GM21723 (cell line): ENCODE data around the gene SLC37A1.

Experiments
- ATAC-seq: cut with Tn5 transposase; IDR thresholded peaks from one replicate; pipeline ENCODE4 v1.9.1; 2021; ENCODE audit warnings: mild to moderate bottlenecking, moderate library complexity; ENCODE audit not compliant: unreplicated experiment

SLC37A1 gene

GRCh38 chr21:42591170-42591869 is 77.7 kb downstream of the SLC37A1 start:
- no peak for ATAC-seq

DNA sequence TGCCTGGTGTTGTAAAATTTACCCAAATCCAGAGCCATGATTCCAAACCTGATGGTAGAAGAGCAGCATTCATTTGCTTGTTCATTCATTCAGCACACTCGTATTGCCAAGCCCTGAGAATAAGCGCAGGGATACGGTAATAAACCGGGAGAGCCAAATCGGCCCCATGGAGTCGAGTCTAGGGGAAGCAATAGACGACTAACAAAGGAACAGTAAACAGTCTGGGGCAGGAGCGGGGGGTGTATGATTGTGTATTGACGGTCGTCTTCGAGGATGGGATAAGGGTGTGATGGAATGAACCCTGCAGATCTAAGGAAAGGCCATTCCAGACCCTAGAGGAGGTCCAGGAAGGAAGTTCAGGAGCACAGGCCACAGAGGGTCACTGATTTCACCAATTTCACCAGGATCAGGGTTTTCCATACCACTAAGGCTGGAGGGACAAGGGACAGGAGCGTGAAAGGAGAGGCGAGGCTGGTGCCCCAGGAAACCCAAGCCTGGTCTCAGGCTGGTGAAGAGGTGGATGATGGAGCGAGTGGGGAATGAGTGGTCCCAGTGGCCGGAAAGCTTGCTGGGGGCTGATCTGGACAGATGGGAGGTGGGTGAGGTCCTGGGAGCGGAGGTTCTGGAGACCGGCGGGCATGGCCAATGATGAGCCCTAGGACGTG is 78.6 kb downstream of the SLC37A1 start:
- no peak for ATAC-seq

- no peak for ATAC-seq
Measured at GRCh38 chr21:42593007-42593814, 79.6 kb downstream of the SLC37A1 start.

- no peak for ATAC-seq
Measured at GRCh38 chr21:42594616-42595282, 81.1 kb downstream of the SLC37A1 start.

DNA sequence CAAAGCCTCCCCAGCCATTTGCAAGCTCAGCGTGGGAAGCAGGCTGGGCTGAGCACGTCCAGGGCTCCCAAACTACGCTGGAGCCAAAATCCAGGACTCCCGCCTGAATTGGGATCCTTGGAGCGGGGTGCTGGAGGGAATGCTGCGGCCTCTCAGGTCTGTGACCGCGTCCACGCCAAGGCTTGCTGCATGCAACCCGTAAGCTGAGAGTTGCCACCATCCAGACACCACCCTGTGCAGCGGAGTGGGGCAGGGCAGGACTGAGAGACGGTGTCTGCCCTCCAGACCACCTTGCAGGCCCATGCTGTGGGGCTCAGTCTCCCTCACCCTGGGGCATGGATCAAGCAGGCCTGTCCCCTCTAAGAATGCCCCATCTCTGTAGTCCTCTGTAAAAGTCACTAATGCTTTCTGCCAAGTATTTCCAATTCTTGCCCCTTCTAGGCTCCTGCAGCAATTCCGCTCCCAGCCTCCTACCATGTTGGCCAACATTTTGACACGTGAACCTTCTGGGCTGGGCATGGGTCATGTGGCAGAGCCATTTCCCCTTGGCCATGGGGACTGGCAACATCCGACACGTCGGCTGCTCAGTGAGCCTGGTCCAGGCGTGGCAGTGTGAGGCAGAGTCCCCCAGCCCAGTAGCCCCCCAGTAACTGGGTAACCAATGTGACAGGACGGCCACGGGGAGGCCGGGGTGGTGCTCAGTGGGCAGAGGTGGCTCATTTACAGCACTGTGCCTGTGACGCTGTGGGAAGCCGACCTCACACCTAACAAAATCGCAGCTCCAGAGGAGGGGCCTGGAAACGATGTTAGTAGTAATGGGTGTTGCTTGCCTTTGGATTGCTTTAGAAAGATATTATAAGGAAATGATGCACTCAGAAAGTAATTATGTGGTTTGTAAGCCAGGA is 81.9 kb downstream of the SLC37A1 start:
- no peak for ATAC-seq

DNA sequence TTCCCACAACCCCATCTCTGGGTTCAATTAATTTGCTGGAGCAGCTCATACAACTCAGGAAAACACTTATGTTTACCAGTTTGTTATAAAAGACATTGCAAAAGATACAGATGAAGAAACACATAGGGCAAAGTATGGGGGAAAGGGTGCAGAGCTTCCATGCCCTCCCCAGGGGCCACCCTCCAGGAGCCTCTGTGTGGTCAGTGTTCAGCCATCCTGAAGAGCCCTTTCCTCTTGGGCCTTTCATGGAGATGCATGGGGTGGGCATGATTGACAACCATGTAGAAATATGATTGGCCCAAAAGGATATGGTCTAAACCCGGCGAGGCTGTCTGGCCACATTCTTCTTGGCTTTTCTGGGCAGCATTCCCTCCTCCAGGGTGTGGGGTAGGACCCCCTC is 83.0 kb downstream of the SLC37A1 start:
- no peak for ATAC-seq

DNA sequence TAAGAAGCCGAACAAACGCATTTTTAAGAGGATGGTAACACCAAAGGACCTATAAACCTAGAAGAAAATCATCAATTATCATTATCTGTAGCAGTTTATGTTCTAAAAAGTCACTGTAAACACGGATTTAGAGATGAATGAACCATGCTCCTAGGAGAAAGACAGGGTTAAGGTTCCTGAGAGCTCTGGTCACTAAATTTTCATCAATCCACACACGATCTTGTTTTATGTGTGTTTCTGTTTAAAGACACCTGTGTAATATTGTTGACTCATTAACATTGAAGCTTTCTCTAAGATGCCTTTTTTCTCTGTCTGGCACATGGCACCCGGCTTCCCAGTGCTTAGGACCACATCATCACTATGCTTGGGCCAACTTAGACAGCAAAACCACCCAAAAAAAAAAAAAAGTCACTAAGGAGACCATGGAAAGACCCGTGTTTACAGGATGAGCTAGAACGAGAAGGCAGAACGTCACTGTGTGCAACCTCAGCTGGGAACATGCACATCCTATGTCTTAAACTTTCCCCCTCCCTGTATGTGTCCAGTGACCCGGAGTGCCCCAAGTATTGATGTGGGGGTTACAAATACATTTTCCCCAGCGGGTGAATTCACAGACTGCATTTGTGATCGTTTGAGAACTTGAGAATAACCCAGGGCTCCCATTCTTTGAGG is 84.0 kb downstream of the SLC37A1 start:
- ATAC-seq, result no peak

DNA sequence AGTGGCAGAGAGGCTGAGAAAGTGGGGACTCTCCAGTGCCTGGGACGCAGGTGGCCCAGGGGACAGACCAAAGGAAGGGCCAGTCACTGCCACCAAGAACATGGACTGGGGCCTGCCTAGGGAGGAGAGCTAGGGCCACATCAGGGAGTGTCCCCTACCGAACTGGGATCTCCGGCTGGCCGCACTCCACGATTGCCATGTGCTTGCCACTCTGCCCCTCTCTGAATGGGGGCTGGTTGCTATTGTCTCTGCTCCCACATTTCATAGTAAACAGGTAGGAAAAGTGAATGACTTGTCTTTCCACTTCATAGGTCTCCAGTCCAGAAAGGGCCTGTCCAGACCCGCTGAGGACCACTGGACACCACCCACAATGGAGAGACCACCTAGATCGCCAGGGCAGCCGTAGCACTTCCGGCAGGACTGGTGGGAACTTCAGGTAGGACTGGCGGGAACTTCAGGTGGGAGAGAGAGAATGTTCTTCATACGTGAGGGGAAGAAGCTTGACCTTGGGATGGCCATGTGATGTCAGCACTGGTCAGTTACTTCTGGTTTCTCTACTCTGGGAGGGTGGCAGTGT is 84.6 kb downstream of the SLC37A1 start:
- ATAC-seq, result no peak

DNA sequence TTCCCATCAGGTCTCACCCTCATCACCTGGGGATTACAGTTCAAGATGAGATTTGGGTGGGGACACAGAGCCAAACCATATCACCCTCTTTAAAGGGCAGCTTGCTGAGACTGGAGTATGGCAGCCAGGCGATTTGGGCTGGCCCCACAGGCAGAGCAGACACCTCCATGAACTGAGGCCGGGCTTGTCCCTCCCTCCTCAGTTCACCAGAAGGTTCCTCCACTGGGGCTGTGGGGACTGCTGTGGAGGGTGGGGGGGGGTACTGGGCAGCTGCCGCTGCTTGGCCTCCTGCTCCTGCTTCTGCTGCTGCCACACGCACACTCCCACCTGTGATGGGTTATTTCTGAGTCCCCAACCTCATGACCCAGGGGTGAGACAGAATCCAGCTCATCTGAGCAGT is 85.8 kb downstream of the SLC37A1 start:
- ATAC-seq, result no peak

DNA sequence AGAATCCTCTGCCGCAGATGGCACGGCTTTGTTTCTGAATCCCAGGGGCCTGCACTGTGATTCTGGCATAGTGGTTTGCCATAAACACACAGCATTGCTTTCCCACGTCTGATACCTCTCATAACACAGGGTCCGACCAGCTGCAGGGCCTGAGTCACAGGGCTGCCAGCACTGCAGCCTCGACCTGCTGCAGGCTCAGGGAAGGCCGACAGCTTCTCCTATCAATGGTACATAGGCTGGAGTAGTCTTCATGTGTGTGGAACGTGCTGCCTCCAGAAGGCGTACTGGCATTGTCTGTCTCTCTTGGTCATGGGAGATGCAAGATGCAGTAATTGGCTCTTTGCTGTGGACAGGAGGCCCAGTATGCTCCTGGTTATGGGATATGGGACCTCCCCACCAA is 86.3 kb downstream of the SLC37A1 start:
- ATAC-seq, result no peak

GRCh38 chr21:42601656-42602055 is 88.0 kb downstream of the SLC37A1 start:
- no peak for ATAC-seq

GRCh38 chr21:42607102-42607501 is 93.5 kb downstream of the SLC37A1 start:
- ATAC-seq, result no peak

GRCh38 chr21:42607525-42608102 is 94.0 kb downstream of the SLC37A1 start:
- no peak for ATAC-seq

DNA sequence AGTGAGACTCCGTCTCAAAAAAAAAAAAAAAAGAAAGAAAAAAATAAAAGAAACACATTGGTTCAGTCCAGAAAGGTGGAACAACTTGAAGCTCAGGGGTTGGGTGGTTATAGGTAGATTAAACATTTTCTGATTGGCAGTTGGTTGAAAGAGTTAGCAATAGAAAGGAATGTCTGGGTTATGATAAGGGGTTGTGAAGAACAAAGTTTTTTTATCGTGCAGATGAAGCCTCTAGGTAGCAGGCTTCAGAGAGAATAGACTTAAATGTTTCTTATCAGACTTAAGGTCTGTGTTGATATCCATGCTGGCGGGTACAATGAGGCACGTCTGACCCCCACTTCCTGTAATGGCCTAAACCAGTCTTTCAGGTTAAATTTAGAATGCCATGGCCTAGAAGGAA is 94.8 kb downstream of the SLC37A1 start:
- ATAC-seq, result no peak

DNA sequence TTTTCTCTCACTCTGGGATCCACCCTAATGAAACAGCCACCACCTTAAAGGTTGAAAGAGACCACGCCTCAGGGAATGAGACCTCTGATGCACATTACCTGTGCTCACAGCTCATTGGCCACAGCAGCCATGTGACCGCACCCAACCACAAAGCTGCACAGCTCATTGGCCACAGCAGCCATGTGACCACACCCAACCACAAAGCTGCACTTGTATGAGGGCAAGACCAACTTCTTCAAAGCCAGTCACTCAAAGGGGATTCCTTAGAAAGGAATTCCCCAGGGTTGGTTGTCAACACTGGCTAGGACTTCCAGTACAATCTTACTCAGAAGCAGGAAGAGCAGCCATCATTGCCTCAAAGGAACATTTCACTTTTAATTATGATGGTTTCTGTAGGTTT is 96.2 kb downstream of the SLC37A1 start:
- ATAC-seq, result no peak

DNA sequence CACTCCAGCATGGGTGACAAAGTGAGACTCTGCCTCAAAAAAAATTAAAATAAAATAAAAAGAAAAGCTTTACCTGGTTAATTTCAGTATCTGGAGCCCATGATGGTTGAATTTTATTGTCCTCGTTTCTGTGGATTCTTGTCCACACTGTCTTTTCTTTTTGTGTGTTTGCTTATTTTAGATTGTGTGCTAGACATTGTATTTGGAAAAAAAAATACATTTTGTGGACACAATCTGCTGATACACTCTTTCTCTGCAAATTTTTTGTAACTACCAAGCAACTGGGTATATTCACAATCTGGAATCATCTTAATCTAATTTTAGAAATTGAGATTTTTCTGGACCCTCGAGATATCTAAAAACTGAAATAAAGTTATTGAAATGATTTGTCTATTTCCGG is 98.2 kb downstream of the SLC37A1 start:
- ATAC-seq, result no peak

DNA sequence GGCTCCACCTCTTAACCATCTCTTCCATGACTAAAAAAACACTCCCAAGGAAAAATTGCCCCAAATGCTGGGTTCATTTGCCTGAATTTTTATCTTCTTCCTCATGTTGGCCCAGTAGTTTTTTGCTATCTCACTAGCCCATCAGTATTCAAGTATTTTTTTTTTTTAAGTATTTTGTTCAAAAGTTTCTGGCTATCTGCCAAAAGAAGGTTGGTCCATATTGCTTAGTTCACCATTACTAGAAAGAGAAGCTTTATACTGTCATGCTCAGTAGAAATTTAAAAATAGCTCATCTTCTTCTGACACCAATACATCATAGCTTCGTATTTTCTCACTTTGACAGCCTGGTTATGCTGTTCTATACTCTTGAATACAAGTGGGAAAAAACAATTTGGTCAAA is 98.7 kb downstream of the SLC37A1 start:
- ATAC-seq, result no peak

- ATAC-seq, result no peak
Measured at GRCh38 chr21:42613756-42614155, 100.1 kb downstream of the SLC37A1 start.

GRCh38 chr21:42614396-42614795 is 100.7 kb downstream of the SLC37A1 start:
- ATAC-seq, result no peak
